H1 (cell line): Measurements from ENCODE around the gene MYBPC3. TPM values are rescaled to one million over a fixed set of nuclear protein-coding genes. Genes with fewer than 3 reads are reported as not detected.

ENCODE experiments used
- CTCF ChIA-PET: fragments of 300-600 bp; sonication (Branson Sonifier 250); formaldehyde crosslinking; loops from one replicate; lab custom pipeline; 2021; ENCODE audit not compliant: partially characterized antibody; lab: Charles Lee
- POLR2A ChIA-PET: fragments of 300-600 bp; sonication (Branson Sonifier 250); formaldehyde crosslinking; loops from one replicate; lab custom pipeline; 2021; ENCODE audit warnings: inconsistent platforms; ENCODE audit not compliant: partially characterized antibody; lab: Charles Lee
- DNase-seq, 2 experiments: peaks; one replicate each; pipeline versions ENCODE4 v3.0.0 to v3.0.0-alpha.2; 2010 to 2022; ENCODE audit warnings: low spot score in 2 of 2, low read depth in 1 of 2, mixed read lengths in 1 of 2
- FAIRE-seq: peaks from 2 replicates; lab custom pipeline; 2011; peaks lifted over from hg19 to GRCh38; lab: Jason Lieb, UNC
- H2AFZ ChIP-seq: 2 replicates; pipeline ENCODE4 v1.8.1; 2012; ENCODE audit warnings: low read length, inconsistent platforms
- H2AK5ac ChIP-seq: 2 replicates; pipeline ENCODE4 v1.6.1; 2013; ENCODE audit warnings: low read depth, low read length
- H2BK120ac ChIP-seq: replicated peaks from 2 replicates; pipeline ENCODE3; 2013; ENCODE audit warnings: low read depth, low read length, inconsistent platforms
- H2BK12ac ChIP-seq: 2 replicates; pipeline ENCODE4 v1.6.1; 2013; ENCODE audit warnings: low read depth, low read length
- H2BK15ac ChIP-seq: 2 replicates; pipeline ENCODE4 v1.6.1; 2013; ENCODE audit warnings: low read length
- H2BK20ac ChIP-seq: 2 replicates; pipeline ENCODE4 v1.6.1; 2013; ENCODE audit warnings: low read length
- H2BK5ac ChIP-seq: 2 replicates; pipeline ENCODE4 v1.6.1; 2013; ENCODE audit warnings: low read depth, low read length
- H3K14ac ChIP-seq: 2 replicates; pipeline ENCODE4 v1.6.1; 2013; ENCODE audit warnings: inconsistent platforms; ENCODE audit not compliant: insufficient read length
- H3K18ac ChIP-seq: 2 replicates; pipeline ENCODE4 v1.6.1; 2013; ENCODE audit warnings: low read length; ENCODE audit errors: extremely low read depth
- H3K23ac ChIP-seq: 2 replicates; pipeline ENCODE4 v1.6.1; 2013; ENCODE audit warnings: inconsistent platforms; ENCODE audit not compliant: insufficient read length
- H3K23me2 ChIP-seq: 2 replicates; pipeline ENCODE4 v1.6.1; 2013; ENCODE audit warnings: low read depth, low read length
- H3K27ac ChIP-seq: 2 replicates; pipeline ENCODE4 v1.6.1; 2011; ENCODE audit warnings: low read depth, low read length, inconsistent platforms
- H3K27me3 ChIP-seq, 4 experiments: replicated peaks in 1 of 4; 1 replicate in 1 of 4; 2 replicates in 3 of 4; pipeline versions ENCODE4 v1.6.1 to v1.8.1; 2011 to 2013; ENCODE audit warnings: low read length in 3 of 4, mild to moderate bottlenecking in 3 of 4, inconsistent platforms in 2 of 4, mixed read lengths in 2 of 4, moderate library complexity in 1 of 4; ENCODE audit not compliant: control insufficient read depth in 3 of 4, insufficient read depth in 3 of 4; ENCODE audit errors: extremely low read depth in 1 of 4
- H3K36me3 ChIP-seq, 4 experiments: 2 replicates each; pipeline versions ENCODE4 v1.6.1 to v1.8.1; 2011 to 2013; ENCODE audit warnings: mild to moderate bottlenecking in 4 of 4, low read length in 3 of 4, moderate library complexity in 2 of 4, control low read depth in 1 of 4, inconsistent platforms in 1 of 4; ENCODE audit not compliant: insufficient read depth in 4 of 4, control insufficient read depth in 2 of 4
- H3K4ac ChIP-seq: replicated peaks from 2 replicates; pipeline ENCODE3; 2013; ENCODE audit warnings: low read length, low read depth, mixed read lengths, inconsistent platforms; ENCODE audit not compliant: insufficient read length
- H3K4me1 ChIP-seq, 4 experiments: replicated peaks in 1 of 4; 1 replicate in 1 of 4; 2 replicates in 3 of 4; pipeline versions ENCODE4 v1.6.1 to v1.8.1; 2011 to 2013; ENCODE audit warnings: low read length in 3 of 4, inconsistent platforms in 2 of 4, mixed read lengths in 1 of 4; ENCODE audit not compliant: insufficient read depth in 4 of 4, control insufficient read depth in 3 of 4
- H3K4me2 ChIP-seq, 2 experiments: 2 replicates each; pipeline versions ENCODE4 v1.6.1 to v1.8.1; 2011 to 2013; ENCODE audit warnings: low read depth in 2 of 2, low read length in 2 of 2, control low read depth in 1 of 2, inconsistent platforms in 1 of 2, mild to moderate bottlenecking in 1 of 2; ENCODE audit not compliant: insufficient read depth in 1 of 2
- H3K4me3 ChIP-seq, 4 experiments: fragments of 200-600, 300-600 bp in 1 of 4; sonication (generic), shearing (Covaris generic), sonication (Bioruptor Twin) in 1 of 4; 2 replicates each; pipeline versions ENCODE4 v1.5.1 to v1.8.1; 2011 to 2016; ENCODE audit warnings: low read length in 4 of 4, low read depth in 3 of 4, control low read depth in 2 of 4, inconsistent platforms in 2 of 4, mild to moderate bottlenecking in 2 of 4, mixed read lengths in 1 of 4, moderate library complexity in 1 of 4; ENCODE audit not compliant: insufficient read depth in 2 of 4; ENCODE audit errors: extremely low read depth in 1 of 4
- H3K56ac ChIP-seq: replicated peaks from 2 replicates; pipeline ENCODE3; 2013; ENCODE audit warnings: low read depth, mild to moderate bottlenecking, mixed read lengths, low read length, inconsistent platforms; ENCODE audit not compliant: insufficient read length
- H3K79me1 ChIP-seq: 2 replicates; pipeline ENCODE4 v1.6.1; 2013; ENCODE audit warnings: low read depth, low read length, control low read depth
- H3K79me2 ChIP-seq, 2 experiments: 2 replicates each; pipeline versions ENCODE4 v1.6.1 to v1.8.1; 2012 to 2013; ENCODE audit warnings: low read length in 2 of 2, mild to moderate bottlenecking in 2 of 2, inconsistent platforms in 1 of 2; ENCODE audit not compliant: insufficient read depth in 2 of 2, control insufficient read depth in 1 of 2
- H3K9ac ChIP-seq, 4 experiments: replicated peaks in 1 of 4; 1 replicate in 1 of 4; 2 replicates in 3 of 4; pipeline versions ENCODE4 v1.6.1 to v1.8.1; 2011 to 2013; ENCODE audit warnings: low read depth in 3 of 4, low read length in 3 of 4, control low read depth in 2 of 4, mild to moderate bottlenecking in 2 of 4, moderate library complexity in 2 of 4, inconsistent platforms in 1 of 4; ENCODE audit errors: extremely low read depth in 1 of 4
- H3K9me3 ChIP-seq, 2 experiments: 2 replicates each; pipeline versions ENCODE4 v1.6.1 to v1.8.1; 2012 to 2013; ENCODE audit warnings: mild to moderate bottlenecking in 2 of 2, moderate library complexity in 2 of 2, control low read depth in 1 of 2, inconsistent platforms in 1 of 2, low read depth in 1 of 2, low read length in 1 of 2, mixed read lengths in 1 of 2; ENCODE audit not compliant: insufficient read depth in 2 of 2
- H4K20me1 ChIP-seq, 2 experiments: replicated peaks in 1 of 2; 2 replicates each; pipeline versions ENCODE3 to v1.8.1; 2011 to 2013; ENCODE audit warnings: inconsistent platforms in 2 of 2, low read length in 2 of 2, mild to moderate bottlenecking in 1 of 2; ENCODE audit not compliant: insufficient read depth in 2 of 2, control insufficient read depth in 1 of 2
- H4K5ac ChIP-seq: 2 replicates; pipeline ENCODE4 v1.6.1; 2013; ENCODE audit warnings: low read length, low read depth, mixed read lengths, inconsistent platforms; ENCODE audit not compliant: insufficient read length
- H4K8ac ChIP-seq: 2 replicates; pipeline ENCODE4 v1.8.0; 2013; ENCODE audit warnings: mild to moderate bottlenecking, moderate library complexity, low read length, inconsistent platforms; ENCODE audit not compliant: insufficient read depth; ENCODE audit errors: extremely low read depth
- H4K91ac ChIP-seq: replicated peaks from 2 replicates; pipeline ENCODE3; 2013; ENCODE audit warnings: low read length, mixed read lengths, inconsistent platforms; ENCODE audit not compliant: insufficient read length
- BCL11A ChIP-seq, 2 experiments: IDR thresholded peaks; one replicate each; pipeline ENCODE4 v1.6.1; 2011; ENCODE audit warnings: low read depth in 2 of 2, low read length in 2 of 2, mild to moderate bottlenecking in 2 of 2
- BRCA1 ChIP-seq: IDR thresholded peaks from 2 replicates; pipeline ENCODE4 v1.6.1; 2012; ENCODE audit warnings: low read depth, low read length, improper control_type of control experiment
- CHD1 ChIP-seq: IDR thresholded peaks from 2 replicates; pipeline ENCODE4 v1.6.1; 2012; ENCODE audit warnings: low read depth, low read length, improper control_type of control experiment
- GTF2F1 ChIP-seq: IDR thresholded peaks from 2 replicates; pipeline ENCODE4 v1.6.1; 2012; ENCODE audit warnings: low read depth, low read length, improper control_type of control experiment, borderline replicate concordance
- RAD21 ChIP-seq, 2 experiments: IDR thresholded peaks in 1 of 2; conservative IDR thresholded peaks in 1 of 2; 2 replicates each; pipeline ENCODE4 v1.6.1; 2011; ENCODE audit warnings: low read depth in 2 of 2, low read length in 2 of 2, improper control_type of control experiment in 1 of 2, inconsistent platforms in 1 of 2, mild to moderate bottlenecking in 1 of 2, moderate library complexity in 1 of 2
- RFX5 ChIP-seq: IDR thresholded peaks from 2 replicates; pipeline ENCODE4 v1.6.1; 2011; ENCODE audit warnings: low read depth, low read length, improper control_type of control experiment, borderline replicate concordance
- SIN3A ChIP-seq, 2 experiments: IDR thresholded peaks in 1 of 2; conservative IDR thresholded peaks in 1 of 2; 2 replicates each; pipeline ENCODE4 v1.6.1; 2011 to 2012; ENCODE audit warnings: low read length in 2 of 2, improper control_type of control experiment in 1 of 2, low read depth in 1 of 2, mild to moderate bottlenecking in 1 of 2
- SP2 ChIP-seq: IDR thresholded peaks from 2 replicates; pipeline ENCODE4 v1.6.1; 2012; ENCODE audit warnings: mild to moderate bottlenecking, low read length, inconsistent platforms
- SRF ChIP-seq: IDR thresholded peaks from 2 replicates; pipeline ENCODE4 v1.6.1; 2011; ENCODE audit warnings: mild to moderate bottlenecking, low read depth, low read length, moderate library complexity
- TBP ChIP-seq: IDR thresholded peaks from 2 replicates; pipeline ENCODE4 v1.6.1; 2011; ENCODE audit warnings: low read depth, low read length, improper control_type of control experiment
- TCF12 ChIP-seq: IDR thresholded peaks from 2 replicates; pipeline ENCODE4 v1.6.1; 2011; ENCODE audit warnings: low read depth, mild to moderate bottlenecking, low read length
- ZNF274 ChIP-seq: IDR thresholded peaks from 2 replicates; pipeline ENCODE4 v1.7.0; 2012; ENCODE audit warnings: low read length, borderline replicate concordance; ENCODE audit errors: extremely low read depth
- WGBS, 2 experiments: shearing (Covaris generic) in 1 of 2; methylation state at CpG; one replicate each; pipeline versions ENCODE4 v1.1.6 to v1.1.7; 2013 to 2015; ENCODE audit warnings: low lambda C conversion rate in 2 of 2, mixed read lengths in 2 of 2, inconsistent platforms in 1 of 2, low coverage in 1 of 2, missing lambda C conversion rate in 1 of 2; ENCODE audit not compliant: insufficient replicate concordance in 2 of 2, insufficient coverage in 1 of 2, insufficient read length in 1 of 2; ENCODE audit errors: extremely low coverage in 1 of 2, missing lambda C conversion rate in 1 of 2; 5-methylcytosine and 5-hydroxymethylcytosine counted together
- polyA plus RNA-seq, 7 experiments: library from polyadenylated mRNA; depleted of rRNA in 3 of 7; stranded (reverse) in 5 of 7; unstranded in 2 of 7; fragments of >200 nt in 5 of 7; fragments of 200-250 nt in 2 of 7; gene quantifications; 1 replicate in 5 of 7; 2 replicates in 1 of 7; 4 replicates in 1 of 7; pipeline versions ENCODE4 v1.2.1 to v1.2.3, GENCODE V29; 2011 to 2013; ENCODE audit warnings: missing spikeins in 2 of 7, mixed read lengths in 2 of 7
- total RNA-seq: library from RNA; stranded (reverse); fragmentation: NEBNext Ultra II Directional; extraction: Animal tissue kit (Norgen Biotek cat#: 25700); gene quantifications from 2 replicates; pipeline ENCODE4 v1.2.1, GENCODE V29; 2021

MYBPC3 gene
- total and polyA plus RNA-seq, 2 of the 8 experiments (the other 6 are each of a cell fraction or from before 2014, with no cell fraction given): 0.05 TPM; not detected in 1

- Histone ChIP-seq H3K23me2 (no peaks in the 10 kb centered on the region), H2AFZ (no peak overlapping the region), H3K14ac (no peak overlapping the region), H4K91ac (no peak overlapping the region), H4K20me1 (no peaks in the 10 kb centered on the region), H2BK120ac (no peak overlapping the region), H4K8ac (peak overlapping the region; percentile 64; the same call in 1 of the 2 replicates), H3K79me1 (no peaks in the 10 kb centered on the region), H3K4me2 (no peak overlapping the region), H3K4me1 (peaks cover 0 to 7% (median 0%) of the 10 kb centered on the region in 4 experiments; a peak in 2 of 7 replicates), H3K27me3 (no peaks in the 10 kb centered on the region), H2BK20ac (peak overlapping the region; percentile 86; the same call in 1 of the 2 replicates), H3K36me3 (no peaks in the 10 kb centered on the region), H2BK15ac (no peak overlapping the region), H4K5ac (no peak overlapping the region), H3K4me3 (no peak overlapping the region), H3K9me3 (no peaks in the 10 kb centered on the region), H3K23ac (no peak overlapping the region), H3K4ac (no peak overlapping the region), H3K9ac (no peak overlapping the region), H2BK12ac (no peak overlapping the region), H3K18ac (no peak overlapping the region), H3K27ac (no peak overlapping the region), H2BK5ac (0 out of 2 replicates have a peak overlapping the region, but pooled peaks have one; percentile 26), H3K79me2 (no peaks in the 10 kb centered on the region), H3K56ac (no peak overlapping the region), H2AK5ac (no peak overlapping the region)
- ChIA-PET POLR2A (interaction anchor here (1.0 to 5.4 kb wide), 3 partner anchors 8 to 27 kb away, joined by 3 to 29 read pairs (median 3); partner anchors contain the start of gene SLC39A13), CTCF (interaction anchor here (0.5 to 10.7 kb wide), 9 partner anchors 9 to 37 kb away, joined by 3 to 78 read pairs (median 7); partner anchors contain the start of gene SLC39A13)
- FAIRE-seq (no peak), DNase-seq (no peak)
- WGBS, 2 experiments: 88% methylated on average over 14 of the region's 16 CpGs; no CpG with 5 or more reads in 1 of the 2 experiments
- no peak for TF ChIP-seq GTF2F1
- no peak for TF ChIP-seq TBP
- no peak for TF ChIP-seq BRCA1
- no peak for TF ChIP-seq SRF
- TF ChIP-seq RAD21 (IDR thresholded peaks at IDR 0.05 in 1 of 2, conservative IDR thresholded peaks at IDR 0.05 in 1 of 2; ENCODE audit: low read depth in 2 of 2, low read length in 2 of 2): no peak
- no peak for TF ChIP-seq SIN3A (conservative IDR thresholded peaks at IDR 0.05 in 1 of 2, IDR thresholded peaks at IDR 0.05 in 1 of 2; ENCODE audit: low read depth in 1 of 2, low read length in 2 of 2)
- no peak for TF ChIP-seq BCL11A (IDR thresholded peaks at IDR 0.05; ENCODE audit: low read depth in 2 of 2, low read length in 2 of 2)
- TF ChIP-seq ZNF274: no peak
- TF ChIP-seq CHD1: no peak
- TF ChIP-seq RFX5: no peak
- no peak for TF ChIP-seq TCF12
- TF ChIP-seq SP2: no peak
Observed at GRCh38 chr11:47391711-47392432, 39.4 kb upstream of the MYBPC3 start.
